ENCODE results near the gene VTI1A. TPM values are rescaled to one million over a fixed set of nuclear protein-coding genes. Genes with fewer than 3 reads are reported as not detected.

VTI1A gene
- total and polyA plus RNA-seq, 9 donors, result 7.8 to 48.2 (median 20.0) TPM

DNA sequence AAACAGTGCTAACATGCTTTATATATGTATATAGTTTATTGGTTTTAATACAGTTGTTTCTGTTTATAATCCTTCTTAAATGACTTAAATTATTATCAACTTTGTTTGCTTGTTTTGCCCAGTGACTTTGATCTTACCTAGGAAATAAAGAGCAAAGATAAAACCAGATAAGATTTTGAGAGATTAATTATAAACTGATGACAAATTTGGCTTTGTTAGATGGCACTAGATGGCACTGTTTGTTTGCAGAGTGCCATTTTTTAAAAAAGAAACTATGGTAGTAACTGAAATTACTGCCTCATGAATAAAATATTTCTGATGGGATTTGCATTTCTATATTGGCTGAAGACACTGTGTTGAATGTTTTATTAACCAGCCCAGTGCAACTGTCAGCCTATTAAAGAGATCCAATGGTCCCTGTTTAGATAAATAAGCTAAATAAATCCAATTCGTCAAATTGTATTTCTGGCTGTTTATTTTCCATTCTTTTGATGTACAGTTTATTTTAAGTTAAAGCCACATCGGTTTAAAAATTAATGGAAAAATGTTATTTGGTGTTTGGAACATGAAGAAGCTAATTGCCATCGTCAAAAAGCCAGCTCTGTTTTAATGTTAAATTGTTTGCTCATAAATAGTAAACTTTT is 28.7 kb downstream of the VTI1A start:
- no peaks in the 10 kb centered on the region for H3K27me3 ChIP-seq
- no peak overlapping the region for H3K4me3 ChIP-seq
- H3K9me3 ChIP-seq, result no peaks in the 10 kb centered on the region
- H3K36me3 ChIP-seq, result no peaks in the 10 kb centered on the region
- H3K27ac ChIP-seq, result no peak overlapping the region
- TF ChIP-seq EP300 (IDR thresholded peaks at IDR 0.05) (no peak), POLR2A (IDR thresholded peaks at IDR 0.05) (no peak)
- TF ChIP-seq, protein P1, sequence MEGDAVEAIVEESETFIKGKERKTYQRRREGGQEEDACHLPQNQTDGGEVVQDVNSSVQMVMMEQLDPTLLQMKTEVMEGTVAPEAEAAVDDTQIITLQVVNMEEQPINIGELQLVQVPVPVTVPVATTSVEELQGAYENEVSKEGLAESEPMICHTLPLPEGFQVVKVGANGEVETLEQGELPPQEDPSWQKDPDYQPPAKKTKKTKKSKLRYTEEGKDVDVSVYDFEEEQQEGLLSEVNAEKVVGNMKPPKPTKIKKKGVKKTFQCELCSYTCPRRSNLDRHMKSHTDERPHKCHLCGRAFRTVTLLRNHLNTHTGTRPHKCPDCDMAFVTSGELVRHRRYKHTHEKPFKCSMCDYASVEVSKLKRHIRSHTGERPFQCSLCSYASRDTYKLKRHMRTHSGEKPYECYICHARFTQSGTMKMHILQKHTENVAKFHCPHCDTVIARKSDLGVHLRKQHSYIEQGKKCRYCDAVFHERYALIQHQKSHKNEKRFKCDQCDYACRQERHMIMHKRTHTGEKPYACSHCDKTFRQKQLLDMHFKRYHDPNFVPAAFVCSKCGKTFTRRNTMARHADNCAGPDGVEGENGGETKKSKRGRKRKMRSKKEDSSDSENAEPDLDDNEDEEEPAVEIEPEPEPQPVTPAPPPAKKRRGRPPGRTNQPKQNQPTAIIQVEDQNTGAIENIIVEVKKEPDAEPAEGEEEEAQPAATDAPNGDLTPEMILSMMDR (IDR thresholded peaks at IDR 0.05), result no peak
- intact Hi-C loops (cut with DNase I), result loop anchor here in 1 of 4 donors (10.0 kb wide), 1 partner anchor 909 kb away; no protein-coding TSS in a partner anchor
- WGBS, 3 donors, result 73 to 75% (median 74%) methylated on average over 3 of the region's 3 CpGs
- DNase-seq, result no peak
- no peaks in the 10 kb centered on the region for H3K4me1 ChIP-seq (ENCODE audit: insufficient read depth)

DNA sequence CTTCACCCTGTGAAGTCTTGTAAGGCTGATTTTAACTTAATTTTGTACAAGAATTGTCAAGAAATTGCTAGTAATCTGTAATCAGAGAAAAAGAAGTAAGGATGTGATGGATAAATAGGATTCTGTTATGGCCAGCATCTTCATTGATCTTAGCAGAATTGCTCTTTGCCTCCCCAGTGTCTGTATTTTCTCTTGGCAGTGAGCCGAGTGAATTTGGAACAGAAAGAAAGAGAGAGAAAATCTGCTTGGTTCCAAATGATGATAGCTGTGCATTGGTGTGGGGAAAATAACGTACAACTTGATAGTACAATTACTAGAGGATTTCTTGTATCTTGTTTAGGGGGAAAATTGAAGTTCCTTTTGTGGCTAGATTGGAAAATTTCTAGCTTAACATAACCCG is 34.6 kb downstream of the VTI1A start:
- WGBS, 3 donors, result 58 to 63% (median 59%) methylated on average over 3 of the region's 3 CpGs
- DNase-seq, result no peak
- H3K9me3 ChIP-seq, result no peaks in the 10 kb centered on the region
- no peak overlapping the region for H3K4me3 ChIP-seq
- H3K27me3 ChIP-seq, result no peaks in the 10 kb centered on the region
- H3K4me1 ChIP-seq (ENCODE audit: insufficient read depth), result no peaks in the 10 kb centered on the region
- no peak overlapping the region for H3K27ac ChIP-seq
- H3K36me3 ChIP-seq, result no peaks in the 10 kb centered on the region
- intact Hi-C loops (cut with DNase I), result no loop called here
- TF ChIP-seq POLR2A (IDR thresholded peaks at IDR 0.05), result no peak
- no peak for TF ChIP-seq EP300 (IDR thresholded peaks at IDR 0.05)
- TF ChIP-seq, protein P1 (IDR thresholded peaks at IDR 0.05), result no peak

DNA sequence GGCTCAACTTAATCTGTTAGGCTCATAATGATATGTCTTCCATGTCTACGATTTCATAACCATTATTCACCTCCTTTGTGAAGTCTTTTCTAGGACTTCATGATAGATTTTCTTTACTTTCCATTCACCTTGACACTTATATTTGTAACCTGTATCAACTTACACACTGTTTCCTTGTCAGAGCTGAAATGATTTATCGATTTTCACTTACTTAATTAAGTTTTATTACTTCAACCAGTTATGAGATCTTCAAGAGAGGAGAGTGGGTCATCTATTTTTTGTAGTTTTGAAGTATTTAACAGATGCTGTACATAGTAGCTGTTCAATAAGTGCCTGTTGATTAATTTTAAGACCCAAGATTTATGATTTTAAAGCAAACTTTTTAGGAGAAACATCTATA is 37.4 kb downstream of the VTI1A start:
- no peak for DNase-seq
- TF ChIP-seq EP300 (IDR thresholded peaks at IDR 0.05) (no peak), POLR2A (IDR thresholded peaks at IDR 0.05) (no peak)
- TF ChIP-seq, protein P1 (IDR thresholded peaks at IDR 0.05), result no peak
- Histone ChIP-seq H3K27me3 (no peaks in the 10 kb centered on the region), H3K27ac (no peak overlapping the region), H3K4me3 (no peak overlapping the region), H3K4me1 (ENCODE audit: insufficient read depth) (no peaks in the 10 kb centered on the region), H3K36me3 (no peaks in the 10 kb centered on the region), H3K9me3 (no peaks in the 10 kb centered on the region)
- intact Hi-C loops (cut with DNase I), result no loop called here
- WGBS, 3 donors, result 89 to 93% (median 93%) methylated on average over 2 of the region's 2 CpGs

DNA sequence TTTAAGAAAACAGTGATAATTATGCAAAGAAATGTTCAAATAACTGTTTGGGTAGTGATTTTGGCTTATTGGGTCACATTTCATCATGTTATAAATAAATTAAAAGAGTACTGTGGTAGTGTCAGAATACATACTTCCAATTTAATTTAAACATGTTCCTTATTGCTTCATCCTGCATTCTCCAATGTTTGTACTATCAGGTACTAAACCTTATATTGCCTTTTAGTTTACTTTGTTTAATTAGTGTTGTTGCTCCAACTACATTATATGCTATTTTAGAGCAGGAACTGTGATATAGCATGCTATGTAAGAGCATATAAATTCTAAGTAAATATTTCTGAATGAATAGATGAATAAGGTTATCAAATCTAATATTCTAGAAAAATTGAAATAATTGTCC is 40.9 kb downstream of the VTI1A start:
- Histone ChIP-seq H3K4me1 (ENCODE audit: insufficient read depth) (no peaks in the 10 kb centered on the region), H3K27me3 (no peaks in the 10 kb centered on the region), H3K4me3 (no peak overlapping the region), H3K9me3 (no peaks in the 10 kb centered on the region), H3K36me3 (no peaks in the 10 kb centered on the region), H3K27ac (no peak overlapping the region)
- no peak for DNase-seq
- TF ChIP-seq, protein P1 (IDR thresholded peaks at IDR 0.05), result no peak
- TF ChIP-seq EP300 (IDR thresholded peaks at IDR 0.05), result no peak
- TF ChIP-seq POLR2A (IDR thresholded peaks at IDR 0.05), result no peak
- intact Hi-C loops (cut with DNase I), result no loop called here

Data from ovary (tissue), 9 donors.